Kidney (tissue), 14 donors: ENCODE measurements around the gene KCNAB1. TPM values are rescaled to one million over a fixed set of nuclear protein-coding genes. Genes with fewer than 3 reads are reported as not detected.

ENCODE experiments used
- DNase-seq, 5 donors: peaks; one replicate each; pipeline ENCODE4 v3.0.0-alpha.2; 2013 to 2020
- FAIRE-seq: peaks from 2 replicates; lab custom pipeline; 2012; peaks lifted over from hg19 to GRCh38; lab: Jason Lieb, UNC
- H3K27ac ChIP-seq, 2 donors: one replicate each; pipeline ENCODE4 v1.7.0; 2013; ENCODE audit warnings: low read depth in 2 of 2, low read length in 2 of 2, inconsistent platforms in 1 of 2
- H3K27me3 ChIP-seq: one replicate; pipeline ENCODE4 v1.7.1; 2013; ENCODE audit warnings: low read length, inconsistent platforms; ENCODE audit not compliant: control insufficient read depth, insufficient read depth
- H3K36me3 ChIP-seq, 3 donors: one replicate each; pipeline versions ENCODE4 v1.7.0 to v1.7.1; 2013; ENCODE audit warnings: low read length in 3 of 3, control low read depth in 1 of 3, inconsistent platforms in 1 of 3; ENCODE audit not compliant: insufficient read depth in 3 of 3, control insufficient read depth in 2 of 3
- H3K4me1 ChIP-seq, 3 donors: one replicate each; pipeline versions ENCODE4 v1.7.0 to v1.7.1; 2013; ENCODE audit warnings: low read length in 3 of 3, inconsistent platforms in 1 of 3, low read depth in 1 of 3; ENCODE audit not compliant: control insufficient read depth in 2 of 3, insufficient read depth in 2 of 3
- H3K4me3 ChIP-seq, 3 donors: one replicate each; pipeline versions ENCODE4 v1.7.0 to v1.8.1; 2013; ENCODE audit warnings: low read length in 3 of 3, control low read depth in 1 of 3, inconsistent platforms in 1 of 3
- H3K9ac ChIP-seq, 3 donors: one replicate each; pipeline versions ENCODE4 v1.7.0 to v1.7.1; 2013; ENCODE audit warnings: low read length in 3 of 3, control low read depth in 1 of 3, inconsistent platforms in 1 of 3
- H3K9me3 ChIP-seq, 3 donors: one replicate each; pipeline versions ENCODE4 v1.7.0 to v1.7.1; 2013; ENCODE audit warnings: low read length in 3 of 3, control low read depth in 1 of 3, inconsistent platforms in 1 of 3; ENCODE audit not compliant: control insufficient read depth in 2 of 3, insufficient read depth in 1 of 3
- intact Hi-C: fragments of 100-400 bp; cut with DNase I; formaldehyde crosslinking; loops from one replicate; pipeline ENCODE4 v1.11.1; 2022
- polyA plus RNA-seq: library from polyadenylated mRNA; stranded (reverse); fragments of 350-450 nt; fragmentation: Illumina TruSeq; extraction: RNeasy Lipid Tissue Mini Kit (QIAGEN cat#74804); gene quantifications from one replicate; pipeline ENCODE4 v1.2.3, GENCODE V29; 2014; ENCODE audit warnings: low read depth, low replicate concordance; ENCODE audit not compliant: insufficient read depth
- total RNA-seq: library from RNA; stranded (reverse); fragmentation: NEBNext Ultra II Directional; extraction: Animal tissue kit (Norgen Biotek cat#: 25700); gene quantifications from one replicate; pipeline ENCODE4 v1.2.1, GENCODE V29; 2021
- TF ChIP-seq, protein P1 (sequence below): IDR thresholded peaks from 3 replicates; pipeline ENCODE4 v1.5.1; 2012; ENCODE audit warnings: mild to moderate bottlenecking, moderate library complexity, borderline replicate concordance; ENCODE audit not compliant: insufficient read depth; ENCODE audit errors: extremely low read depth
- donor health status: control.
- donor health status: control.
- donor health status: control.
- donor health status: control.
- donor health status: control.
- donor health status: DM: yes; HTN: yes; CAD: no.
- donor health status: Normal renal cell carcinoma (clear cell type).

Gene KCNAB1
- total and polyA plus RNA-seq, 2 donors from 2014 or later: 1.7 to 6.6 TPM

DNA sequence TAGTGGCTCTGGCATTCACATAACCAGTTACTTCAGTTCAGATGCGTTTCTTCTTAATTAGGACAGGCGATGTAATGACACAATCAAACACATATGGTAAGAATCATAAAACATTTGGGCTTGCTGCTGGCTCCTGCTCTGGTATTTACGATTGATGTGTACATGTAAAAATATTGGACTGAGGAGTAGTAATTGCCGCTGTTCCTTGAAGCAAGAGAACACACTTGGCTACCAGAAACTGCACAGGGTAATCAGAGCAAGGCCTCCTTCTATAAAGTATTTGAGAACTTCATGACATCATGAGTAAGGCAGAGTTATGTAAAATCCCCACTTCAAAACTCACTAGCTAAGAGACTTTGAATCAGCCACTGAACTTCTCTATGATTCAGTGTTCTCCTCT, 276.5 kb downstream of the KCNAB1 start:
- H3K4me3 ChIP-seq: no peak overlapping the region
- H3K27ac ChIP-seq: no peak overlapping the region
- no peaks in the 10 kb centered on the region for H3K36me3 ChIP-seq
- no peak overlapping the region for H3K9ac ChIP-seq
- no peak for FAIRE-seq
- no peaks in the 10 kb centered on the region for H3K9me3 ChIP-seq
- DNase-seq: peak in 1 of 5 donors; percentile 28
- no peaks in the 10 kb centered on the region for H3K27me3 ChIP-seq
- TF ChIP-seq, protein P1, sequence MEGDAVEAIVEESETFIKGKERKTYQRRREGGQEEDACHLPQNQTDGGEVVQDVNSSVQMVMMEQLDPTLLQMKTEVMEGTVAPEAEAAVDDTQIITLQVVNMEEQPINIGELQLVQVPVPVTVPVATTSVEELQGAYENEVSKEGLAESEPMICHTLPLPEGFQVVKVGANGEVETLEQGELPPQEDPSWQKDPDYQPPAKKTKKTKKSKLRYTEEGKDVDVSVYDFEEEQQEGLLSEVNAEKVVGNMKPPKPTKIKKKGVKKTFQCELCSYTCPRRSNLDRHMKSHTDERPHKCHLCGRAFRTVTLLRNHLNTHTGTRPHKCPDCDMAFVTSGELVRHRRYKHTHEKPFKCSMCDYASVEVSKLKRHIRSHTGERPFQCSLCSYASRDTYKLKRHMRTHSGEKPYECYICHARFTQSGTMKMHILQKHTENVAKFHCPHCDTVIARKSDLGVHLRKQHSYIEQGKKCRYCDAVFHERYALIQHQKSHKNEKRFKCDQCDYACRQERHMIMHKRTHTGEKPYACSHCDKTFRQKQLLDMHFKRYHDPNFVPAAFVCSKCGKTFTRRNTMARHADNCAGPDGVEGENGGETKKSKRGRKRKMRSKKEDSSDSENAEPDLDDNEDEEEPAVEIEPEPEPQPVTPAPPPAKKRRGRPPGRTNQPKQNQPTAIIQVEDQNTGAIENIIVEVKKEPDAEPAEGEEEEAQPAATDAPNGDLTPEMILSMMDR: no peak
- intact Hi-C loops: no loop called here
- no peaks in the 10 kb centered on the region for H3K4me1 ChIP-seq

GRCh38 chr3:156397534-156397933, 277.2 kb downstream of the KCNAB1 start:
- Histone ChIP-seq H3K4me3 (no peak overlapping the region), H3K27ac (no peak overlapping the region), H3K9me3 (no peaks in the 10 kb centered on the region), H3K36me3 (no peaks in the 10 kb centered on the region), H3K9ac (no peak overlapping the region), H3K27me3 (no peaks in the 10 kb centered on the region), H3K4me1 (no peaks in the 10 kb centered on the region)
- FAIRE-seq: no peak
- no peak for DNase-seq
- intact Hi-C loops: no loop called here
- TF ChIP-seq, protein P1: no peak

GRCh38 chr3:156400062-156400461, 279.7 kb downstream of the KCNAB1 start:
- H3K36me3 ChIP-seq: no peaks in the 10 kb centered on the region
- DNase-seq: no peak

More at GRCh38 chr3:156400062-156400461, 279.7 kb downstream of the KCNAB1 start:
- no peaks in the 10 kb centered on the region for H3K9me3 ChIP-seq
- H3K4me1 ChIP-seq: no peaks in the 10 kb centered on the region
- no peak overlapping the region for H3K4me3 ChIP-seq
- TF ChIP-seq, protein P1: no peak
- no peak overlapping the region for H3K27ac ChIP-seq
- no peaks in the 10 kb centered on the region for H3K27me3 ChIP-seq
- FAIRE-seq: no peak
- intact Hi-C loops: no loop called here
- H3K9ac ChIP-seq: no peak overlapping the region
